ENCODE data around the gene TM4SF4.

Gene TM4SF4

DNA sequence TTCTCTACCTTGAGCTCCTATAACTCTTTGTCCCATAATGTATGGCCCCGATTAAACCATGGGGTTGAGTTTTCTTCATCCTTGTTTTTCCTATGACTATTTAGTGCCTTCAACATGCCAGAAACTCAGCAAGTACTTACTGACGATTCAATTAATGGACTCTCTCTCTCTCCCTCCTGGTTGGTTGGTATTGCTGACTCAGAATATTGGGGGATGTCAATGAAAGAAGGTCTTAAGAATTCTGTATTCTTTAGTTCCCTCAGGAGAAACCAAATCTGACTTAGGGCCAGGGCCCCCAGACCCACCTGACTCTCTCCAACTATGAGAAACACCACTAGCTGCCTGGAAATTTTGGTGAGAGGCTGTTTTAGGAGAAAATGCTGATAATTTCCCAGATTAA lies 40.8 kb downstream of the TM4SF4 start:
- DNase-seq: no peak

DNA sequence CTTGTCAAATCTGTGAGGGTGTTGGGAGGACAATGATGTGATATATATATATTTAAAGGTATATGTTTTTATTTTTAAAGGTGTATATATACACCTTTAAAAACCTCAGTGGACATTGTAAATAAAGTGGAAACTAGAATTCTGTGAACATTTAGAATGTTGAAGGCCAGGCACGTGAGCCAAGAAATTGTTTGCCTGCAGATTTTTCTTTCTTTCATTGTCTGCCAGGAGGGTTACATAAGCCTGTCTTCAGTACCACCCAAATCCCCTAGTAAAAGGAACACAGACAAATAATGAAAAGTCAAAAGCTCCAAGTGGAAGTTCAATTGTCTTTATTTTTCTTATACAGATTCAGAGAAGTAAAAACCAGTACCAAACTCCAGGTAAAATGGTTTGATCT lies 42.4 kb downstream of the TM4SF4 start:
- no peak for DNase-seq

DNA sequence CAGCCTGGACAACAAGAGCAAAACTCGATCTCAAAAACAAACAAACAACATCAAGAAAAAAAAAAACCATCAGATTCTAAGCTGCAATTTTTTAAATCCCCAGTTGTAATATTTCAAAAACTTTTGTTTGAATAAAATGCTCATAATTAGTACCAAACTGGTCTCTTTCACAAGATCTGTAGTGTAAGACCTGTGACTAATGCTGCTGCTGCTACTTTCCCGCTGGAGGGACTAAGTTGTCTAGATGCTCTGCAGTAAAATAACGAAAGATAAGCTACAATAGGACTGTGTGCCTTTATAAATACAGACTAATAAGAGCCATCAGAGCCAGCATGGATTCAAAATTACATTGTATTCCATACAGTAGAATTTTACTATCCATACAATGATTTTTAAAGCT lies 45.4 kb downstream of the TM4SF4 start:
- DNase-seq: no peak

DNA sequence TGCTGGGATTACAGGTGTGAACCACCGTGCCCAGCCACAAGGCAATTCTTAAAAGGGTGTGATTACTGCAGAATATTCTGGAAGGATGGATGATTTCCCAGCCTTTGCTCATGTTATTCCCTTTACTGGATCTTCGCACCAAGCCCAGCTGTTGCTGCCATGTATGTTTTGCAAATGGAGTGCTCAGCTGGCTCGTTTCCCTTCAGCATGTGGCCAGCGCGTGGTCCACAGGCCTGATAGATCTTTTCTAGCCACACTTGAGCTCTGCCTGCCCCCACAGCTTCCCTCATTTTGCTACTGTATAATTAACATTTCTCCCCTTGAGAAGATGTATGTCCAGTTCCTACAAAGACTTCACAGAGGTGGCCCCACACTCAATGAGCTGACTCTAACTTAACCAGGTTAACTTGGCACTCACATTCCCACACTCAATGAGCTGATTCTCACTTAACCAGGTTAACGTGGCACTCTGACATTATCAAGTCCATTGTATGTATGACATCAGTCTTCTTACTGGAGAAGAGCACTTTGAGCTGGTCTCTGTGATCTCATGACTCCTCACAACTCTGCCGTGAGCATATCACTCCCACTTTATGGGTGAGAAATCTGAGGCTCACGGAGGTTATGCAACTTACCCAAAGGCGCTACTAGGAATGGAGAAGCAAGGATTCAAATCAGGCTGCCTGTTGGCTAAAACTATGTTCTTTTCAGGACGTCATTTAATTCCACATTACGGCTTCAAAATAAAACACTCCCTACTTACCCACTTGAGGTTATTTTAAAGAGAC lies 49.2 kb downstream of the TM4SF4 start:
- DNase-seq: no peak

DNA sequence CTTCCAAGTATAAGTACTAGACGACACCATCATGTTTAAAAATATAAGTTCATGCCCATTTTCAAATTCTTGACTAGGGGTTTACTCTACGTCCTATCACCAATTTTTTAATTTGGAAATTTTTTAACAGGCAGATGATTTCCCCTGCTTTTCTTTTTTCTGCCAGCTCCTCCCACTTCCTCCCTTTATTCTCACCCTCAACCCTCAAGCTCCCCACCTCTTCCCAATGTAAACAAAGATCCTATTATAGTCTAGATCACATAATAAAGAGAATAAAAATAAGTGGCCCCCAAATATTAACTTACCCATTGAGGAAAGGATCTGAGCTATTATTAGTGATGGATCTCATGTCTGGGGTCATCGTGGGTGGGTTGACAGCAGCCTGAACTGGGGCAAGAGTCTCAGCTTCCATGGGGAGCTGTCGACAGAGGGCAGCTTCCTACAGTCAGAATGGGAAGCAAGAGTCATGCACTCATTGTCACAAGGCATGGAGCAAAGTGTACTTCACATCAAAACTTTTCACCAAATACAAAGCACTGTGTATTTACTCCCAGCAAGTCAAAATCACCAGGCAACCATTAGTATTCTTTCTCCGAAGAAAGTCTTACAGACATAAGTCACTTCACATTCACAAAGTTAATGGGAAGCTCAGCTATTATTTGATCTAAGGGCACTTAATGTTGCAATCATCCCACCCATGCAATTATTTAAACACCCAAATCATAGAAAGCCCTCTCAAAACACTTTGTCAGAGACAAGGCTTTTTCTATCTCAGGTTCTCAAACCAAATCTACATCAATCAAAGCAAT lies 53.2 kb downstream of the TM4SF4 start:
- no peak for DNase-seq

DNA sequence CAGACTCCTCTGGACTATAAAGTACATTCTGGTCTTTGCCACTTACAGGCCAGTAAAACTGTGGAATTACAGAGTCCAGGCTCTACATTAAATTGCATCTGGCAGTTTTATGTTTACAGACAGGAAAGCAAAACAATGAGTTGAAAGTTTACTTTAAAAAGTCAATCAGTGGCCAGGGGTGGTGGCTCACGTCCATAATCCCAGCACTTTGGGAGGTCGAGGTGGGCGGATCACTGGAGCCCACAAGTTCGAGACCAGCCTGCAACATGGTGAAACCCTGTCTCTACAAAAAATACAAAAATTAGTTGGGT lies 53.8 kb downstream of the TM4SF4 start:
- no peak for DNase-seq

DNA sequence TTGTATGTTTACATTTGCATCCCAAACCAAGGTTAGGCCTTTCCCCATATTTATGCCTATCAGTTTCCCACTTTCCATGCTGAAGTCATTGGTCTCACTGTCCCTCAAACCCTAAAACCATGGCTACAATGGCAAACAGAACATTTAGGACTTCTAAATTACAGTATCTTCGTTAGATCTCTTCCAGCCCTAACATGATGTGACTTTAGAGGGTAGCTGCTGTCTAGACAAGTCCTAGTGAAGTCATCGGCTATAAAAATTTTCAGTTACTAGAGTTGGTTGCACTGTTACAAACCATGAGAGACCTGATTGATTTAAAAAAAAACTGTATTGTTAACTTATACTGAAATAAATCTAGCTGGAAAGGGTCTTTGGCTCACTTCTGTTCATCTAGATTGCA lies 54.6 kb downstream of the TM4SF4 start:
- DNase-seq: no peak

DNA sequence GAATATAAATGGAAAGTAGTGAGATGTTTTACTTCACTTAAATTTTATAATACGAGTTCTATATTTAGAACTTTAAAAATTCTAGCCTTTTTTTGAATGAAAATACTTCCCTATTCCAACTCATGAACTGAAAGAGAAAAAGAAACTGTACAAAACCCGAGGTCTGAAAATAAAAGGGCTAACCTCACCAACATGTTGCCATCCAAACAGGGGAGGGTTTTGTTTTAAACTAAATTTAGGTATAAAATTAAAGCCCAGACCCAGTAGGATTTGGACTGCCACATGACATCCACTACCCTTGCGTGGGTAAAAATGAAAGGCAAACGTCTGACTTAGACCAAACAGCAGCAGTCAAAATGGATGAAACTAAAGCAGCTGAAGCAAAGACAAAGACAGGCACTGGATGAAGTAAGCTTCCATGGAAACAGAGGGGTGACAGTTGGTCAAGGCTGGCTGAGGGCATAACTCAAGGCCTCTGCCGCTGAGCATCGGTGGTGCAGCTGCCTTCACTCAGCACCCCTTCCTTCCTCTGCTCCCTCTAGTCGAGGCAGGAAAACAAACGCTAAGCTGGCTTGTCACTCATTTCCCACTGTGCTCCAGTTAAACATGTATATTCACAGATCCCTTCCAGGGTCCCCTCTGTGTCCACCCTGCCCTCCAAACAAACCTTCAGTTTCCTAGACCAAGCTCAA lies 58.1 kb downstream of the TM4SF4 start:
- no peak for DNase-seq

DNA sequence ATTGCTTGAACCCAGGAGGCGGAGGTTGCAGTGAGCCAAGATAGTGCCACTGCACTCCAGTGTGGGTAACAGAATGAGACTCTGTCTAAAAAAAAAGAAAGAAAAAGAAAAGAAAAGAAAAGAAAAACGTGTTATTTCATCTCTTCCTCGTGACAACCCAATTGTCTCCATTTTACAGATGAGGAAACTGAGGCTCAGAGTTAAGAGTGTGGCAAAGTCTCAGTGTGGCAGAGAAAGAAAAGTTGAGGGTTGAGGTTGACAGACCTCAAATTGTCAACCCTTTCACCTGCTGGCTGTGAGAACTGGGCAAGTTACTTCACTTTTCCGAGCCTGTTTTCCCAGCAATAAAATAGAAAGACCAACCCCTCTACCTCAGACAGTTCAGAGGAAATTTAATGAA lies 59.6 kb downstream of the TM4SF4 start:
- no peak for DNase-seq

DNA sequence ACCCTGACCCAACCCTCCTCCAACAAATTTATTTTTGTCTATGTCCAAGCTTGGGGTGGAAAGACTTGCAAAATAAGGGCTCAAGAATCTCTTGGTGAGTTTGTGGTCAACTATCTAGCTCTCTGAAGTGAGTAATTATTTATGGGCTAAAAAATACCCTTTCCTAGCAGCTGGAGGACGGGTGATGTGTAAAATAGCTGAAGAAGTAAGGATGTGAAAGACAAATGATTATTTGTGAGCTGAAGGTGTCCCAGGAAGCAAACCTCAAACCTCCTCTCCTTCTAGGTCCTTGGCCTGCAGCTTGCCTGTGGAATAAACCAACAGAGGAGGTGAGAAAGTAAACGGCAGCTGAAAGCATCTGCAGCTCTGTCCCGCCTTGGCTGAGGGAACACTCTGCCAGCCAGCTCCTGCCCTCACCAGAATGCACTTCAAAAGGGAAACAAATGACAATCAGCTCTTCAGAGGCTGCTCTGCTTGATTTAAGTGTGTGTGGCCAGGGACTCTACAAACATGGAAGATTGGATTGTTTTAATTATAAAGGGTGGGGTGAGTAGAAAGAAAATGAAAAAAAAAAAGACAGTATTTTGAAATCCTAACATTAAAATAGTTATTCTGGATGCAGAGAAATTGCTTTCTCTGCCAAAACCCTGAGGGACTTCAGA lies 60.3 kb downstream of the TM4SF4 start:
- no peak for DNase-seq

DNA sequence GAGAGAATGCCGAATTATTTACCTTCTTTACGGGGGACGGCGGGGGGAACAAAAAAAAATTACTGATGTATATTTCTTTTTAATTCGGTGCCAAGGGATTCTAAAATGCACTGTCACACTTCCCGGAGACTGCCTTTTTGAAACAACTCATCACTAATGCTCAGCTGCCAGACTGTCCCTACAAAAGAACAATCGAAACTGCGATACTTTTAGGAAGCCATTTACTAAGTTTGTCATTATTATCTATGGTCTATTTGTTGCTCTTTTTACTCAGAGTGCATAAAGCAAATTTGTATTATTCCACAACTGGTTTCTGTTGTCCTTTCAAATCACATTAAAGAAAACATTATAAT lies 60.8 kb downstream of the TM4SF4 start:
- DNase-seq: no peak

DNA sequence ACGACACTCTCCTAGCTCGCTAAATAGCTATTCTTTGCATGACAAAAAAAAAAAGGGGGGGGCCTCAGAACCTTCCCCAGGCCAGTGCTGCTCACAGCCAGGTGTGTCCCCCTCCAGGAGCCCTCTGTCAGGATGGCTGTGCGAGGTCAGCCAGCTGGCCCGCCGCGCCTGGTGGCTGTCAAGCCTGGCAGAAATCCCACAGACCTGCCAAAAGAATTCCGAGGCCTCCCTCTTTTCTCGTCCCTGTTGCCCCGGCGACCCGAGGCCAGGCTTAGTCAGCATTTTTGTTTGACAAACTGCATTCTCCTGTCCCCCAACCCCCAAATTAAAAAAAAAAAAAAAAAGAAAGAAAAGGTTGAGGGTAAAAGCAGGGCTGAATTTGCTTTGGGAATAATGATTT lies 61.9 kb downstream of the TM4SF4 start:
- no peak for DNase-seq

DNA sequence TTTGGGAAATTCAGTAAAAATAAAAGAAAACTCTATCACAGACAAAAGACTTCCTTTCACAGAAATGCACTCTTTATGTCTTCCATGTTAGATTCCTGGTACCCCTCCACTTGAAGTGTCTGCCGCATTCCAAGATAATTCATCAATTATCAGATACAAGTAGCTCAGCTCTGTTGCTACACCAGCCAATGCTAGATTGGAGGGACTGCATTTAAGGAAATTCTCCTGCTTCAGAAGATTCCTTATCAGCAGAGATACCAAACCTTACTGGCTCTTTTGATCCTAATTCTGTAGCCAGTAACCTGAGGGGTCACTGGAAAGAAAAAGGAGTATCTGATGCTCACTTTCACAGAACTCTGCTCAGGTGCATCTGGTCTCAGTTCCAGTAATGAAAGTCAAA lies 63.9 kb downstream of the TM4SF4 start:
- DNase-seq: no peak

DNA sequence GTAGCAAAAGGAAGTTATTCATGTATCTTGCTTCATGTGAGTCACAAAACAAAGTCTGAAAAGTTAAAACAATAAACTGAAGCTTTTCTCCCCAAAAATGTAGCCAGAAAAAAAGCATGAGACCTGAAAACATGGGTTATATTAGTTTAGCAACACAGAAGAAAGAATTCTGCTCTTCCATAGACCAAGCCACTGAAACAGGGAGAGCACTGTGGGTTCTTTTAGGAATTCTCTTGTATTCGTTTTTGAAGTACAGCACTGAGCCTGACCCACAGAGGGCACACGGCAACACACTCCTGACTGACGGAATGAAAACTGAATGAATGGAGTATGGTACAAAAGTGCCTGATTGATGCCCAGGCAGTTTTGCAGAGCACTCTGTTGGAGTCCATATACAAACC lies 66.6 kb downstream of the TM4SF4 start:
- DNase-seq: no peak

DNA sequence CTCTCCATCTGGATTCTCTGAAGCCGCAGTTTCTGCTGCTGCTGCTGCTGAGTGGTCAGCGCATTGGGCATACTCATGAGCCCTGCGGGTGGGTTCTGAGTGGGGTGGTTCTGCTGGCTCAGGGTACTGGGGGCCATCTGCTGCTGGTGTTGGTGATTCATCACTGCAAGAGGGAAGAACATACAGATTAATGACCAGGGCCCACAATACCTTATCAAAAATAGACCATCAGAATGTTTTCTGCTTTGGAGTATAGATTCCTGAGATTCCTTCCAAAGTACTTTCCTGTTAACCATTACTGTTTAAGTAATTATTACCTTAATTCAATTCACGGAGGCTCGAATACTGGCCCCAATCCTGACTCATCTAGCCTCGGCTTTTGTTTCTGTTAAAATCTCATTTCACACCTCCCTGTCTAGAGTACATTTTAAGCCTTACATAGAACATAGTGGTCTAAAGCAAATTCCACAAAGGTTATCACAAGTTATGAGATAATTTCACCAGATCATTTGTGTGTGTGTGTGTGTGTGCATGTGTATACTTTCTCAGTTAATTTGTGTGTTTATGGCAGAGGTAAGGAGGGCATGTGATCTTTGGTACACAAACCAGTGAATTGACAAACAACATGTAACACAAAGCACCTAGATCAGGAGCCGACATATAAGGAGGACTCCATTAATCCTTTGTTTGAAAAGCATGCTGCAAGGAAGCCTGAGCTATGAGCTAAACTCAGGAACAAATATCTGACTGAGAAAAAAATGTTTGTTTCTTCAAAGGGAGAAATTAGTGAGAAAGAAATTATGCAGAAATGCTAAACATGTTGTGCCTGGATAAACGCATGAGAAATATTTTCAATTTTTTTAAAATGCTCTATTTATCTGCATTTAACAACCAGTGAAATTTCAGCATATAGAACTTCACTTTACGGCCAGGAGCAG lies 68.1 kb downstream of the TM4SF4 start:
- no peak for DNase-seq

DNA sequence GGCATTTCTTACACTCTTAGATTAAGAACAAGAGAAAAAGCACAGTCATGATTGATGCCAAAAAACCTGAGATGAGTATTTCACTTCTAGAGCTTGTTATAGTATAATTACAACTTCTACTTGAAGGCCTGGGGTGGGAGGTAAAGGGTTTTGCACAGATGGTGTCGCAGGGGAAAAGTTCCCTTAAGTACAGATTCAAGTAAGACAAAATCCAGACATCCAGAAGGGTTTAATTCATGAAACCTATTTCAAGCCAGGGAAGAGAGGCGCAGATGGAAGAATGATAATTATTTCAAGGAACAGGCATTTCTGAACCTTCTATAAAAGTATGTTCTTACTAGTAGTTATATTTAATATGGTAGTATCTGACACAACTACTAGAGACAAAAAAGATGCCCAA lies 70.6 kb downstream of the TM4SF4 start:
- DNase-seq: no peak

DNA sequence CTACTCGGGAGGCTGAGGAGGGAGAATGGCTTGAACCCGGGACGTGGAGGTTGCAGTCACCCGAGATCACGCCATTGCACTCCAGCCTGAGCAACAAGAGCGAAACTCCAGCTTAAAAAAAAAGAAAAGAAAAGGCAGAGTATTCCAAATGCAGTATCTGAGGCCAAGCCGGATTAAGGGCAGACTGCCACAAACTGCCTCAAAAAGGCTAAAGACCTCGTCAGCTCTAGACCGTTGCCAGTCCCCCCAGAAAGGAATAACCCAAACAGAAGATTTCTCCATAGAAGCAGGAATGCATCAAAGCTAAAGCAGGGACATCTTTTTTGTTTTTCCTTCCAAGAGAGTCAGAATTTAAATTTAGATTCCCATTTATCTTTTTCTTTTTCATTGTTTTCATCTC lies 72.9 kb downstream of the TM4SF4 start:
- DNase-seq: no peak

DNA sequence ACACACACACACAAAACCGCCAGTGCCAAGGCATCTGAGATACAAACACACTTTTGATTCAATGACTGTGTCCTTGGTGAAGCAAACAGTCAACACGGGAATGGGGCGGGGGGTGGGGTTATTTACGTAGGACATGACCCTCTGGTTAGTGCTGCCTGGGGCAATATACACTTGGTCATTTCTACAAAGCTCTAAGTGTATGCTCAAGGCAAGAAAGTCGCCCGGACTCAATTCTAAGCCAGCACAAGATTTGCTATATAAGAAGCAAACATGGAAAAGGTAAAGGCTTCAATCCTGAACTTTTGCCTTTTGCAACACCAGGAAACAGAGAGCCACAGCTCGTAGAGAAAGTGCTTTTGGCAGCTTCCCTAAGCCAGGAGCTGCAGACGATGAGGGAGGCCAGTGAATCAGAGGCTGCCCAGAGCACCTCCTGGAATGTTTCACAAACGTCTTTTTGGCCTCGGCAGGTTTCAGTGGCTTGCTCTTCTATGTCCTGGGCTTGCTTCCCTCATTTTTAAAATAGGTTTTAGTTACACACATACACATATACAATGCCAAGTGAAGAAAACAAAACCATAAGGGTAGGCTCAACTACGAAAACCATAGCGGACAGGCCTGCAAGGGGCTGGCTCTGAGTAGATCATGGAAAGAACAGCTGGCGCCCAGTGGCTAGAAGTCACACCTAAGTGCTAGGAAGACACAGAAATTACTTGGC lies 73.6 kb downstream of the TM4SF4 start:
- no peak for DNase-seq

DNA sequence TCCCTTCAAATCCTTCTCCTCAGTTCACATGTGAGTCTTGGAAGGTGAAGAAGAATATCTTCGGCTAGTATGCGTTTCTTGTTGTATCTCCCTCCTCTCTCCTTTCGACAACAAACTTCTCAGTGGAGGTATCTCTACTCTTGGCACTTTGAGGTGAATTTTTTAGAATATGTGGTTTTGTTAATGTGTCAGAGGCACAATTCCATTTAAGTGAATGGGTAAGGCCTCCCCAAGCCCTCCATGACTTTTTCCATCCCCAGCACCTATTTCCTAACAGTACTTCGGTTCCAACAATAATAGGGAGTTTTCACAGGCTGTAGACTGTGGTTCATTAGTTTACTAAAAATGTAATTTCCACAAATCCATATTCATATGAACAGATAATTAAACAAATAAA lies 74.2 kb downstream of the TM4SF4 start:
- DNase-seq: no peak

DNA sequence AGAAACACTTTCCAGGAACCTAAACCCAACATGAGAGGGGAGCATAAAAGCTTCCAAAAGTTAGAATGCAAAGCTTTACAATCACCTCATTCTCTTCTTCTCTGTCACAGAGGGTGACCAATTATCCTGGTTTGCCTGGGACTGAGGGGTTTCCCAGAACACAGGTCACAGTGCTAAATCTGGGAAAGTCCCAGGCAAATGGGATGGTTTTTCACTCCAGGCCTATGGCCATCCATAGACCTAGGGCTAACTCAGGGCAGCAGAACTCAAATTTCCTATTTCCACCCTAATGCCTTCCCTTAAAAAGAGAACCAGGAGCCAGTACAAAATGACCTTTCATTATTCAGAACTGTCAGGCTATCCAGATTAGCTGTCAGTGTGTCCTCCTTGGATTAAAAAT lies 77.0 kb downstream of the TM4SF4 start:
- no peak for DNase-seq

DNA sequence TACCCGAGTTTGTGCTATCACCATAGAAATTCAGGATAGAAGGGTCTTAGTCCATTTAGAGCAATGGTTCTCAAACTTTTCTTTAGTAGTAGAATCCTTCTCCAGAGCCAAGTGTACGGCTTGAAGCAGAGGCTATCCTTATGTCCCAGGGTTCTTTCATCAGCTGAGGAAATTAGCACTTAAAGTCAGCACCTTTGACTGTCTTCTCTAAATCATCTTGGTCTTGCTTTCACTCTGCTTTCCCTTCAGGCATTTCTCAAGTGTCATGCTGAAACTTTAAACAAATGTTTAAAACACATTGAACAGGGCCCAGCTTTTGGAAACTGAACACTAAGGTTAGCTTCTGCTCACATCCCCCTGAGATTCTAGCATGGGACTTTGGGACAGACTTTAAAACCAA lies 78.2 kb downstream of the TM4SF4 start:
- no peak for DNase-seq
